ENCODE data around the gene ZNF778. TPM values are rescaled to one million over a fixed set of nuclear protein-coding genes. Genes with fewer than 3 reads are reported as not detected.

The ZNF778 gene
- total and polyA plus RNA-seq, 2 of the 13 experiments (the other 11 are each of a cell fraction or from before 2014, with no cell fraction given), result 3.8 to 7.2 TPM

DNA sequence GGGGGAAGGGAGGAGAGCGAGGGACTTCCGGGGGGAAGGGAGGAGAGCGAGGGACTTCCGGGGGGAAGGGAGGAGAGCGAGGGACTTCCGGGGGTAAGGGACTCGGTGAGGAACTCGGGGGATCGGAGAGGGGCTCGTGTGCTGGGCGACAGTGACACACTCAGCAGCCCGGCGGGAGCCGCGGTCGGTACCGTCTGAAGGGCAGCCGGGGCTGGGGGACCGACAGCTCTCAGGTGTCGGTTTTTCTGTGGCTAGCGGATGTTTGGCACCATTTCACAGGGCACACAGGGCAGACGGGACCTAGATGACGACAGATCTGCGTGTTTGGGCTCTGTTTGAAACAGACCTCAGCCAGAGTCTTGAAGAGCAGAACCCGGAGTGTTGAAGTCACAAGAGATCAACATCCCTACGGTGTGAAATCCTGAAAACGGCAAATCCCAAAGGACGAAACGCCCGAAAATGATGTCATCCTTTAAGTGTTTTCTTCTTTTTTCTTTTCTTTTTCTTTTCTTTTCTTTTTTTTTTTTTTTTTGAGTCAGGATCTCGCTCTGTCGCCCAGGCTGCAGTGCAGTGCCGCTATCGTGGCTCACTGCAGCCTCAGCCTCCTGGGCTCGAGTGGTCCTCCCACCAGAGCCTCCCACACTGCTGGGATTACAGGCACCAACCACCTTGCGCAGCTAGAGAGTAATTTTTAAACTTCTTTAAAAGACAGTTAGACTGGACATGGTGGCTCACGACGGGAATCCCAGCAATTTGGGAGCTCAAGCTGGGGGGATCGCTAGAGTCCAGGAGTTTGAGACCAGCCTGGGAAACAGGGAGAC is 23.9 kb downstream of the ZNF778 start (continued):
- TF ChIP-seq ZNF646 (CRISPR knock-in tag; IDR thresholded peaks at IDR 0.05), result no peak
- 0 out of 2 replicates have a peak, but pooled peaks have one; percentile 75 for TF ChIP-seq MYNN (CRISPR knock-in tag; IDR thresholded peaks at IDR 0.05; ENCODE audit: low read depth)
- peak; percentile 7; the same call in 1 of the 2 replicates for TF ChIP-seq ZNF629 (CRISPR knock-in tag; conservative IDR thresholded peaks at IDR 0.05)
- no peak for TF ChIP-seq TFAP4 (IDR thresholded peaks at IDR 0.05; ENCODE audit: borderline replicate concordance, low read depth)
- peak; percentile 44; the same call in 1 of the 2 replicates for TF ChIP-seq SP5 (CRISPR knock-in tag; IDR thresholded peaks at IDR 0.05; ENCODE audit: borderline replicate concordance, low read depth)
- TF ChIP-seq, protein P1, sequence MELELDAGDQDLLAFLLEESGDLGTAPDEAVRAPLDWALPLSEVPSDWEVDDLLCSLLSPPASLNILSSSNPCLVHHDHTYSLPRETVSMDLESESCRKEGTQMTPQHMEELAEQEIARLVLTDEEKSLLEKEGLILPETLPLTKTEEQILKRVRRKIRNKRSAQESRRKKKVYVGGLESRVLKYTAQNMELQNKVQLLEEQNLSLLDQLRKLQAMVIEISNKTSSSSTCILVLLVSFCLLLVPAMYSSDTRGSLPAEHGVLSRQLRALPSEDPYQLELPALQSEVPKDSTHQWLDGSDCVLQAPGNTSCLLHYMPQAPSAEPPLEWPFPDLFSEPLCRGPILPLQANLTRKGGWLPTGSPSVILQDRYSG (CRISPR knock-in tag; IDR thresholded peaks at IDR 0.05), result 0 out of 2 replicates have a peak, but pooled peaks have one; percentile 58
- peak; percentile 91 for TF ChIP-seq TARDBP (CRISPR knock-in tag; IDR thresholded peaks at IDR 0.05)
- TF ChIP-seq ZNF253 (CRISPR knock-in tag; IDR thresholded peaks at IDR 0.05; ENCODE audit: borderline replicate concordance), result no peak
- TF ChIP-seq, protein P2, sequence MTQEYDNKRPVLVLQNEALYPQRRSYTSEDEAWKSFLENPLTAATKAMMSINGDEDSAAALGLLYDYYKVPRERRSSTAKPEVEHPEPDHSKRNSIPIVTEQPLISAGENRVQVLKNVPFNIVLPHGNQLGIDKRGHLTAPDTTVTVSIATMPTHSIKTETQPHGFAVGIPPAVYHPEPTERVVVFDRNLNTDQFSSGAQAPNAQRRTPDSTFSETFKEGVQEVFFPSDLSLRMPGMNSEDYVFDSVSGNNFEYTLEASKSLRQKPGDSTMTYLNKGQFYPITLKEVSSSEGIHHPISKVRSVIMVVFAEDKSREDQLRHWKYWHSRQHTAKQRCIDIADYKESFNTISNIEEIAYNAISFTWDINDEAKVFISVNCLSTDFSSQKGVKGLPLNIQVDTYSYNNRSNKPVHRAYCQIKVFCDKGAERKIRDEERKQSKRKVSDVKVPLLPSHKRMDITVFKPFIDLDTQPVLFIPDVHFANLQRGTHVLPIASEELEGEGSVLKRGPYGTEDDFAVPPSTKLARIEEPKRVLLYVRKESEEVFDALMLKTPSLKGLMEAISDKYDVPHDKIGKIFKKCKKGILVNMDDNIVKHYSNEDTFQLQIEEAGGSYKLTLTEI (CRISPR knock-in tag; conservative IDR thresholded peaks at IDR 0.05), result no peak
- no peak for TF ChIP-seq ZNF597 (CRISPR knock-in tag; IDR thresholded peaks at IDR 0.05)
- TF ChIP-seq, protein P3, sequence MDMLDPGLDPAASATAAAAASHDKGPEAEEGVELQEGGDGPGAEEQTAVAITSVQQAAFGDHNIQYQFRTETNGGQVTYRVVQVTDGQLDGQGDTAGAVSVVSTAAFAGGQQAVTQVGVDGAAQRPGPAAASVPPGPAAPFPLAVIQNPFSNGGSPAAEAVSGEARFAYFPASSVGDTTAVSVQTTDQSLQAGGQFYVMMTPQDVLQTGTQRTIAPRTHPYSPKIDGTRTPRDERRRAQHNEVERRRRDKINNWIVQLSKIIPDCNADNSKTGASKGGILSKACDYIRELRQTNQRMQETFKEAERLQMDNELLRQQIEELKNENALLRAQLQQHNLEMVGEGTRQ (IDR thresholded peaks at IDR 0.05; ENCODE audit: low read depth, low read length), result no peak
- TF ChIP-seq, protein P3 (CRISPR knock-in tag; IDR thresholded peaks at IDR 0.05; ENCODE audit: borderline replicate concordance), result peak; percentile 58; the same call in 1 of the 2 replicates
- no peak for TF ChIP-seq ZNF282 (IDR thresholded peaks at IDR 0.05; ENCODE audit: partially characterized antibody)
- no peak for TF ChIP-seq ZNF460 (CRISPR knock-in tag; IDR thresholded peaks at IDR 0.05; ENCODE audit: borderline replicate concordance)

Measured in HepG2 (cell line).